Measurements from ENCODE around the gene MYO7A. TPM values are rescaled to one million over a fixed set of nuclear protein-coding genes. Genes with fewer than 3 reads are reported as not detected.

MYO7A gene
- total RNA-seq, 1 experiment from 2014 or later: not detected

DNA sequence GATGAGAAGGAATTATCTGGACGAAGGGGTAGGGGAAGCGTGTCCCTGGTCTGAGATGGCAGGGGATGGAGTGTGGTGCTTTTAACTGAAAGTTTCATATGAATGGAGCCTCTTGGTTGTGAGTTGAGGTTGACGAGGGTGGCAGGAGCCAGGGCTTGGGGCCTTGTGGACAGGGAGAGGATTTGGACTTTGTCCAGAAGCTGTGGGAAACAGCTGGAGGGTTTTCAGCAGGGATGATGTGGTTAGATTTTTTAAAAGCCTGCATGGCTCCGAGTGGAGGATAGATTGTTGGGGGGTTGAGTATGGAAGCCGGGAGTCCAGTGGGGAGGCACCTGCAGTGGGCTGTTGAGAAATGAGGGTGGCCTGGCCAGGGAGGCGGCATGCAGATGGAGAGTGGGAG is 24.8 kb downstream of the MYO7A start:
- no peak for DNase-seq (ENCODE audit: low read depth)
- in situ Hi-C loops (cut with HindIII; ENCODE audit: low pct_unique_long_range_greater_than_20kb, low sequenced_read_pairs): no loop called here

GRCh38 chr11:77153276-77154185 is 25.5 kb downstream of the MYO7A start:
- no peak for DNase-seq (ENCODE audit: low read depth)
- in situ Hi-C loops (cut with HindIII; ENCODE audit: low pct_unique_long_range_greater_than_20kb, low sequenced_read_pairs): no loop called here

DNA sequence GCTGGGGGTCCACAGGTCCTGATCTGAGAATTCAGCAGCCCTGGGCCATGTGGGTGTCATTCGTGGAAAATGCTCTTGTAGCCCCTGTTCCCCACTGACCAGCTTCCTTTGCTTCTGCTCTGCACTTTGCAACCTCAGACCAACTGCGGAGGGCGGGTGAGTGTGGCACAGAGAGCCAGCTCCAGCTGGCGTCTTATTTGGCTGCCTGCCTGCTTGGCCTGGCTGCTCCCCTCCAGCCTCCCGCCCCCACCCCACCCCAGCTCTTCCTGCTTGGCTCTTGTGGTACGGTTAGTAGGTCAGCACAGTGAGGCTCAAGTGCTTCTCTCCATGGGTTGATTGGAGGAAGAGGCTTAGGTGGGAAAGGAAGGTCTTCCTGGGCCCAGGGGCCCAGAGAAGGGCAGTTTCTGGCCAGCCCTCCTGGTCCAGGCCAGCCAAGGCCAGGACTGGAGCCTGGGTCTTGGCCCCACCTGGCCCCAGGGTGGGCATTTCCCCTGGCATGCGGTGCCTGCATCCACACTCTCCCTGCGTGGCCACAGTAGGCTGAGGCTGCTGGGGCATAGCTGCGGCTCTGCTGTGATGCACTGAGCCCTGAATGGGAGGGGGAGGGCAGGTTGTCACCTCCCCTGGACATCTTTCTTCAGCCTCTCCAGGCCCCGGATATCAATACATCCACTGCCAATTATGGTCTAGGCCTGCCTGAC is 26.5 kb downstream of the MYO7A start:
- in situ Hi-C loops (cut with HindIII; ENCODE audit: low pct_unique_long_range_greater_than_20kb, low sequenced_read_pairs): no loop called here
- DNase-seq (ENCODE audit: low read depth): no peak

DNA sequence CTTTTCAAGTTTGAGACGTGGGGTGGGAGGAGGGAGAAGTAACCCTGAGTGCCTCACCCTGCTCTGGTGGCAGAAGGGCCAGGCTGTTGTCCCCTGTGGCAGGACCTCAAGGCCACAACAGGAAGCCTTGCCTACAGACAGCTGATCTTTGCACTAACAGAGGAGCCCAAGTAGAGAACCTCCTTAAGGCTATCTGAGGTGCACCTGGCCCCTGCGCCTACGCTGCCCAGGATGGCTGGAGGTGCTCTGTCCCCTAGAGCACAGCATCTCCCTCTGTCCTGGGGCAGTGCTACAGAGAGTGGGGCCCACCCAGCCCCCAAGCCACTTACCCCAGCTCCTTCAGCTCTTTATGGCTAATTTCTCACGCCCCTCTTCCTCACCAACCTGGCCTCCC is 27.0 kb downstream of the MYO7A start:
- DNase-seq (ENCODE audit: low read depth): no peak
- in situ Hi-C loops (cut with HindIII; ENCODE audit: low pct_unique_long_range_greater_than_20kb, low sequenced_read_pairs): no loop called here

GRCh38 chr11:77155556-77156130 is 27.6 kb downstream of the MYO7A start:
- in situ Hi-C loops (cut with HindIII; ENCODE audit: low pct_unique_long_range_greater_than_20kb, low sequenced_read_pairs): no loop called here
- no peak for DNase-seq (ENCODE audit: low read depth)

DNA sequence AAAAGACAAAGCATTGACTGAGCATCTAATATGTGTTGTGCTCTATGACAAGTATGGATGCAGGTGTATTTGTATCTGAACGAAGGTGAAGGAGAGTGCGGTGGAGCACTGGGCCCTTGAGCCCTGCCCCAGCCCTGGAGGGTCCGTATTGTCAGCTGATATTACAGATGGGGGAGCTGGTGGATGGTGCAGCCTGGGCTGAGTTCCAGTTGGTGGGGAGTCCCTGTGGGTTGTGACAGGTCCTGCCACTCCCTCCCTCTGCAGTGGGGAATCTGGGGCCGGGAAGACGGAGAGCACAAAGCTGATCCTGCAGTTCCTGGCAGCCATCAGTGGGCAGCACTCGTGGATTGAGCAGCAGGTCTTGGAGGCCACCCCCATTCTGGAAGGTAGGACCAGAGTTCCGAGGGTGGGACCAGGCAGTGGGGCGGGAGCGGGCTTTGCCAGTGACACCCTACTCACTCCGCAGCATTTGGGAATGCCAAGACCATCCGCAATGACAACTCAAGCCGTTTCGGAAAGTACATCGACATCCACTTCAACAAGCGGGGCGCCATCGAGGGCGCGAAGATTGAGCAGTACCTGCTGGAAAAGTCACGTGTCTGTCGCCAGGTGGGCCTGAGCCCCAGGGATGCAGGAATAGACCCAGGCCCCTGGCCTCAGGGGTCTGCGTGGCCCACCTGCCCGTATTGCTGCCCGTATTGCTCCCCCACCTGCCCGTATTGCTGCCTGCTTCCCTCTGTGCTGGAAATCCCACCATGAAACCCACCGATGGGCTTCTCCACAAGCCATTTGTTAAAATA is 28.6 kb downstream of the MYO7A start:
- DNase-seq (ENCODE audit: low read depth): no peak
- in situ Hi-C loops (cut with HindIII; ENCODE audit: low pct_unique_long_range_greater_than_20kb, low sequenced_read_pairs): no loop called here

DNA sequence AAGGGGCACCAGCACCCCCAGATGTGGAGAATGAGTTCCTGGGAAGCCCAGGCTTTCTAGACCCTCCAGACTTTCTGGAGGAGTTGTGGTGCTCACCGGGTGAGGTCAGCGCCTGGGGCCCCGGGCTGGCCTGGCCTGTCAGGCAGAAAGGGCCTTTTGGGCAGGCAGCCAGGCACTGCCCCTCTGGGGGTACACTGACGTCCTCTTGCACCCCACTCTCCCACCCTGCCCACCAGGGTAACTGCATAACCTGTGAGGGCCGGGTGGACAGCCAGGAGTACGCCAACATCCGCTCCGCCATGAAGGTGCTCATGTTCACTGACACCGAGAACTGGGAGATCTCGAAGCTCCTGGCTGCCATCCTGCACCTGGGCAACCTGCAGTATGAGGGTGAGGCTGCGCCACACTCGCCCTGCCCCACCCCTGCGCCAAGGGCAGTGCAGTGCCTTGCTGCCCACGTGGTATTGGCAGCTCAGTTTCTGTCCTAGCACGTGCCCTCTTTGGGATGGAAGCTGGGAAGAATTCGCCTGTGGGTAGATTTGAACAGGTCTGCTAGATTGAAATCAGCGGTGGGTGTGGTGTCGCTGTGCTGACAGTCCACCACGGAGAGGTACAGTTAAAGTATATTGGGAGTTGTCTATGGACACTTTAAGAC is 30.1 kb downstream of the MYO7A start:
- in situ Hi-C loops (cut with HindIII; ENCODE audit: low pct_unique_long_range_greater_than_20kb, low sequenced_read_pairs): no loop called here
- no peak for DNase-seq (ENCODE audit: low read depth)

GRCh38 chr11:77159219-77159936 is 31.3 kb downstream of the MYO7A start:
- DNase-seq (ENCODE audit: low read depth): no peak
- in situ Hi-C loops (cut with HindIII; ENCODE audit: low pct_unique_long_range_greater_than_20kb, low sequenced_read_pairs): no loop called here

GRCh38 chr11:77159937-77160495 is 32.0 kb downstream of the MYO7A start:
- DNase-seq (ENCODE audit: low read depth): no peak
- in situ Hi-C loops (cut with HindIII; ENCODE audit: low pct_unique_long_range_greater_than_20kb, low sequenced_read_pairs): no loop called here

GRCh38 chr11:77163271-77163670 is 35.2 kb downstream of the MYO7A start:
- DNase-seq (ENCODE audit: low read depth): no peak
- in situ Hi-C loops (cut with HindIII; ENCODE audit: low pct_unique_long_range_greater_than_20kb, low sequenced_read_pairs): no loop called here

GRCh38 chr11:77165066-77165465 is 37.0 kb downstream of the MYO7A start:
- DNase-seq (ENCODE audit: low read depth): no peak
- in situ Hi-C loops (cut with HindIII; ENCODE audit: low pct_unique_long_range_greater_than_20kb, low sequenced_read_pairs): no loop called here

DNA sequence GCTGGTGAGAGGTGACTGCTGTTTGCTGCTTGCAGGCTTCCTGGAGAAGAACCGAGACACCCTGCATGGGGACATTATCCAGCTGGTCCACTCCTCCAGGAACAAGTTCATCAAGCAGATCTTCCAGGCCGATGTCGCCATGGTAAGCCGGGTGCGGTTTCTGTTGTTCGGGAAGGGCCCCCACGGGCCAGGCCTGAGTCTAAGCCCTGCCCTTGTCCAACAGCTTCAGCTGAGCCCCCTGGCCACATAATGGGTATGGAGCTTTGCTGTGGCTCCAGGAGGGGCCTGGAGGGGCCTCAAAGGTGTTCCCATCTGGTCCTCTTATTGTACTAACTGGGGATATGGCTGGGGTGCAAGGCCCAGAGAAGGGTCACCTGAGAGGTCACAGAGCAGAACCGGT is 38.0 kb downstream of the MYO7A start:
- no peak for DNase-seq (ENCODE audit: low read depth)
- in situ Hi-C loops (cut with HindIII; ENCODE audit: low pct_unique_long_range_greater_than_20kb, low sequenced_read_pairs): no loop called here

DNA sequence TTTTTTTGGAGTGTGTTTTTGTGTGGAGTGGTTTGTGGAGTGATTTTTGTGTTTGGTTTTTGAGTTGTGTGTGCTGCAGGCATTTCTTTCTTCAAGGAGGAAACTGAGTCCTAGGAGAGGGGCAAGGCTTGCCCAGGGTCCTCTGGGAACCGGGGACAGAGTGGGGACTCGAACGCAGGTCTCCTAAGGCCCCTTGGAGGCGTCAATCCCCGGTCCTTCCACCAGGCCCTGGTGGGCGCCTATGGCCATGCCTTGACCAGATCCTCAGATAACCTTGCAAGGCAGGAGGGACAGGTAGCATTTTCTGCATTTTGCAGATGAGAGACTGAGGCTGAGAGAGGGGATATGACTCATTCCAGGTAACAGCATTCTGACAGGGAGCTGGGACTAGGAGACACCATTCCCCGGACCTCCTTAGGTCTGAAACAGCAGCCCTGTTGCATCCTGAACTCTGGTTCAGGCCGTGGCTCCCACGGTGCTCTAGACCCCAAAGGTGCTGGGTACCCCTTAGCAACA is 39.1 kb downstream of the MYO7A start:
- no peak for DNase-seq (ENCODE audit: low read depth)
- in situ Hi-C loops (cut with HindIII; ENCODE audit: low pct_unique_long_range_greater_than_20kb, low sequenced_read_pairs): no loop called here

- in situ Hi-C loops (cut with HindIII; ENCODE audit: low pct_unique_long_range_greater_than_20kb, low sequenced_read_pairs): no loop called here
- no peak for DNase-seq (ENCODE audit: low read depth)
Observed at GRCh38 chr11:77167791-77168190, 39.7 kb downstream of the MYO7A start.

DNA sequence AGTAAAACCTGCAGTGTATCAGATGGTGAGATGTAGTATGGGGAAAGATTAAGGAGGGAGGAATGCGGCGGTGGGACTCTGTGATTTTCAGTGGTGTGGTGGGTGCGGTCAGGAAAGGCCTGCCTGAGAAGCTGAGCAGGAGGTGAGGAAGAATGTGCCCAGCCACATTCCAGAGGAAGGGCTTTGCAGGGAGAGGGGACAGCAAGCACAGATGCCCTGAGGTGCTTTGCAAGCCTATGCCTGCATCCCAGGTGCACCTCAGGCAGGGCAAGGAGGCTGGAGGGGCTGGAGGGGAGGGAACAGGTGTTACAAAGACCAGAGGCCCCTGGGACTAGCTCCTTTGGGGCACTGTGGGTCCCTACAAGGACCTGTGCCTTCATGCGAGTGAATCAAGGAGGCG is 42.1 kb downstream of the MYO7A start:
- in situ Hi-C loops (cut with HindIII; ENCODE audit: low pct_unique_long_range_greater_than_20kb, low sequenced_read_pairs): no loop called here

DNA sequence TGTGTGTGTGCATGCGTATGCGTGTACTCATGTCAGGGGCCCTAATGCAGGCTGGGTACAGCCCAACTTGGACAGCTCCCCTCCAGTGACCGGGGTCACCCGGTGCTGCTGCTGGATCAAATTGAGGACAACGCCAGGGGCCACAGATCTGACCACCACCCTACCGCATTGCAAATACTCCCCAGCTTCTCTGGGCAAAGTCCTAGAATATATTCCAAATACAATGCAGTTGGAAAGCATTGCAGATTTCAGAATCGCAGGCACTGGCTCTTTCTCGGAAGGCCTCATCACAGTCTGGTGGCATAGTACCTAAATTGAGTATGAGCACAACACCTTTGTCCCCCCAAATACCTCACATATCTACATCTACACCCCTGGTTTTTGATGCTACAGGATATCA is 43.2 kb downstream of the MYO7A start:
- DNase-seq (ENCODE audit: low read depth): no peak
- in situ Hi-C loops (cut with HindIII; ENCODE audit: low pct_unique_long_range_greater_than_20kb, low sequenced_read_pairs): no loop called here

More for the DNA sequence above, 42.1 kb downstream of the MYO7A start:
- no peak for DNase-seq (ENCODE audit: low read depth)

Data from Caki2 (cell line).